Measurements from ENCODE around the gene SARNP. TPM values are rescaled to one million over a fixed set of nuclear protein-coding genes. Genes with fewer than 3 reads are reported as not detected.

SARNP gene
- total RNA-seq, 4 donors from 2014 or later: 46.5 to 66.2 (median 62.8) TPM

DNA sequence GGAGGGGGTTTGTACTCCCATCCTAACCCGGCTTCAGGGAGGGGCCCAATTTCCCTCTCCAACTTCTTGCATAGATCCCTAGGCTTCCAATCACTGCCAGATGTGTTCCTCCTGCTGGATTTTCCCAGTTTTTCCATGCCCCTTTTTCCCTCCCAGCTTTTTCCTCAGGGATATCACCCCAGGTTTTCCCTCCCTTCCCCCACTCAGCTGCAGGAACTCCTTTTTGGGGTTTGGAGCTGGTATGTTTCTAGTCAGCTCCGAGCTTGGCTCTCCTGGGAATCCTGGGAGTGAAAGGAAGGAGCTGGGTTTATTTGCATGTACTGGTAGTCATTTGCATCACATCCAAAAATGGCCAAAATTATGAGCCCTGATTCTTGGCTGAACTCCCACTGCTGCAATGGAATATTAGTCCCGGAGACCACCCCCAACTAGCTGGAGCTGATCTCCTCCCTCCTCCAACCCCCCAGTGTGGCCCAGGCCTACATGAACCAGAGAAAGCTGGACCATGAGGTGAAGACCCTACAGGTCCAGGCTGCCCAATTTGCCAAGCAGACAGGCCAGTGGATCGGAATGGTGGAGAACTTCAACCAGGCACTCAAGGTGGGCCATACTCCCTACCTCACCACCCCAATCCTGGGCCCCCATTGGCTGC, 98.8 kb downstream of the SARNP start:
- no peak for DNase-seq
- H3K4me1 ChIP-seq: peaks cover 65 to 75% of the 10 kb centered on the region in 2 donors
- intact Hi-C loops (cut with DNase I; ENCODE audit: low total_unique reads): loop anchor here (5.0 to 10.0 kb wide), 2 partner anchors 504 to 546 kb away; partner anchors contain the start of genes COQ10A, NABP2 and RNF41
- no peak for ATAC-seq
- H3K27me3 ChIP-seq: no peaks in the 10 kb centered on the region
- no peaks in the 10 kb centered on the region for H3K36me3 ChIP-seq
- TF ChIP-seq, protein P1, sequence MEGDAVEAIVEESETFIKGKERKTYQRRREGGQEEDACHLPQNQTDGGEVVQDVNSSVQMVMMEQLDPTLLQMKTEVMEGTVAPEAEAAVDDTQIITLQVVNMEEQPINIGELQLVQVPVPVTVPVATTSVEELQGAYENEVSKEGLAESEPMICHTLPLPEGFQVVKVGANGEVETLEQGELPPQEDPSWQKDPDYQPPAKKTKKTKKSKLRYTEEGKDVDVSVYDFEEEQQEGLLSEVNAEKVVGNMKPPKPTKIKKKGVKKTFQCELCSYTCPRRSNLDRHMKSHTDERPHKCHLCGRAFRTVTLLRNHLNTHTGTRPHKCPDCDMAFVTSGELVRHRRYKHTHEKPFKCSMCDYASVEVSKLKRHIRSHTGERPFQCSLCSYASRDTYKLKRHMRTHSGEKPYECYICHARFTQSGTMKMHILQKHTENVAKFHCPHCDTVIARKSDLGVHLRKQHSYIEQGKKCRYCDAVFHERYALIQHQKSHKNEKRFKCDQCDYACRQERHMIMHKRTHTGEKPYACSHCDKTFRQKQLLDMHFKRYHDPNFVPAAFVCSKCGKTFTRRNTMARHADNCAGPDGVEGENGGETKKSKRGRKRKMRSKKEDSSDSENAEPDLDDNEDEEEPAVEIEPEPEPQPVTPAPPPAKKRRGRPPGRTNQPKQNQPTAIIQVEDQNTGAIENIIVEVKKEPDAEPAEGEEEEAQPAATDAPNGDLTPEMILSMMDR (IDR thresholded peaks at IDR 0.05 in 4 of 5, conservative IDR thresholded peaks at IDR 0.05 in 1 of 5): no peak
- no peak for TF ChIP-seq POLR2A (IDR thresholded peaks at IDR 0.05)
- no peaks in the 10 kb centered on the region for H3K9me3 ChIP-seq
- no peak overlapping the region for H3K4me3 ChIP-seq
- in situ Hi-C loops (cut with MboI; ENCODE audit: low sequenced_read_pairs in 4 of 4): loop anchor here in 2 of 4 donors (5.0 to 25.0 kb wide), 2 partner anchors 41 to 1731 kb away; partner anchors contain the start of gene HOXC10 (in 1 of the 2)
- H3K27ac ChIP-seq: peak overlapping the region; percentile 95 to 100 (median 99)

DNA sequence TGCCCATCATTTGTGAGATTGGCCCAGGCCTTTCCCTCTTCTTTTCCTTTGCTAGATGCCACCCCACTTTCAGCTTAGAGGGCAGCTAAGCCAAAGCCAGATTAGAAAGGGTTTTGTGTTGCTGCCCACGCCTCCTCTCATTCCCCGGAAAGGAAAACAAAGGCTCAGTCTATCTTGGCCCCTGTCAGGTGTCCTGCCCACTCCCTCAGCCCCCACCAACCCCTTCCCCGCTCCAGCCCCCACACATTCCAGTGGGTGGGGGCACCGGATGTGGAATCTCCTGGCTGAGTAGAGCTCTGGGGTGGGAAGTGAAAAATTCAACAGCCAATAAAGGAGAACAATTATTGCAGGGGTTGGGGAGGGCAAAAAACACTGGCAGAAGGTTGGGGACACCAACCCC, 99.5 kb downstream of the SARNP start:
- in situ Hi-C loops (cut with MboI; ENCODE audit: low sequenced_read_pairs in 4 of 4) (loop anchor here in 2 of 4 donors (5.0 to 25.0 kb wide), 2 partner anchors 41 to 1731 kb away; partner anchors contain the start of gene HOXC10 (in 1 of the 2)), intact Hi-C loops (cut with DNase I; ENCODE audit: low total_unique reads) (loop anchor here (5.0 to 10.0 kb wide), 2 partner anchors 504 to 547 kb away; partner anchors contain the start of genes COQ10A, NABP2 and RNF41)
- H3K4me1 ChIP-seq: peaks cover 67 to 75% of the 10 kb centered on the region in 2 donors
- TF ChIP-seq POLR2A (IDR thresholded peaks at IDR 0.05): no peak
- TF ChIP-seq, protein P1 (IDR thresholded peaks at IDR 0.05 in 4 of 5, conservative IDR thresholded peaks at IDR 0.05 in 1 of 5): no peak
- H3K4me3 ChIP-seq: peak overlapping the region in 1 of 4 donors; percentile 8
- no peaks in the 10 kb centered on the region for H3K36me3 ChIP-seq
- DNase-seq (no peak), ATAC-seq (no peak)
- H3K9me3 ChIP-seq: no peaks in the 10 kb centered on the region
- H3K27ac ChIP-seq: peak overlapping the region; percentile 95 to 100 (median 99)
- no peaks in the 10 kb centered on the region for H3K27me3 ChIP-seq

DNA sequence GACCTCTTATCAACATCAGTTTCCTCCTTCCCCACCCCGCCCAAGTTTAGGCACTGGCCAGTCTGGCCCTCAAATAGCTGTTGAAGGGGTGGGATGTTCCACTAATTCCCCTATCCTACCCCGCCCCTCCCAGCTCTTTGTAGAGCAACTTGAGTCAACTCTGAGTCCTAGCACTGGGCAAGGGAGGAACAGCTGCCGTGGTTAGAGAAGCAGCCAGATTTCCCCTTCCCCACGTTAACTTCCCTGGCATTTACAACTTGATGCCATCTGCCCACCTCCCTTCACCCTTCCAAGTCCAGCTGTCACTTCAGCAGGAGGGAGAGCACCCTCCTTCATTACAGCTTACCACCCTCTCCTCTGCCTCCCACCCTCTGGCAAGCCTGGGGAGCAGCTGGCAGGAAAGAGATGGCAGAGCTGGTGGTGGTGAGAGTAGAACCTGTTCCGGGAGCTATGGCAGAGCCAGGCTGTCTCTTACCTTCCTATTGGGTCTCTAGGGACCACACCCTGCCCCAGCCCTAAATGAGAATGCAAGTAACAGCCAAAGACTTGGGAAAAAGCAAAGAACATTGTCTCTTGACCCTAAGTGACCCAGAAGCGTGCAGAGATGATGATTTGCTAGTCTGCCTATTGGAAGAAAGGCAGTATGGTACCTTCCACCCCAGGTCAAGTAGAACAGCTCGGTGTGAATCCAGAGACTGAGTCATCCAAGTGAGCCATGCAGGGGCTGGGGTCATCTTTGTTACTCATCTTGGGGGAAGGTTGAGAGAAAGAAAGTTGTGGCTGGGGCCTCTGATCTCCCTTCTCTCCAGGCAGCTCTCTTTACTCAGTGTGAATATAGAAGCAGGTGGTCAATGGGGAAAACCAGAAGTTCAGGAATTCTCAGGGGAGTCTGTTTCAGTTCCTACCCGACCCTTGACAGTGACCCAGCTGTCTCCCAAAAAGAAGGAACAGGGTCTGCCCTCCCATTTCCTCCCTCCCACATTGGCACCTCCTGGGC, 100.2 kb downstream of the SARNP start:
- H3K9me3 ChIP-seq: no peaks in the 10 kb centered on the region
- ATAC-seq (no peak), DNase-seq (peak in 1 of 2 donors; percentile 49)
- H3K27me3 ChIP-seq: no peaks in the 10 kb centered on the region
- in situ Hi-C loops (cut with MboI; ENCODE audit: low sequenced_read_pairs in 4 of 4): loop anchor here in 2 of 4 donors (5.0 to 25.0 kb wide), 2 partner anchors 40 to 1730 kb away; partner anchors contain the start of gene HOXC10 (in 1 of the 2)
- intact Hi-C loops (cut with DNase I; ENCODE audit: low total_unique reads): loop anchor here (5.0 to 10.0 kb wide), 2 partner anchors 505 to 547 kb away; partner anchors contain the start of genes COQ10A, NABP2 and RNF41
- peaks cover 74 to 83% of the 10 kb centered on the region in 2 donors for H3K4me1 ChIP-seq
- peak overlapping the region; percentile 69 to 95 (median 81) for H3K4me3 ChIP-seq
- H3K27ac ChIP-seq: peak overlapping the region; percentile 95 to 100 (median 99)
- TF ChIP-seq, protein P1 (IDR thresholded peaks at IDR 0.05 in 4 of 5, conservative IDR thresholded peaks at IDR 0.05 in 1 of 5): no peak
- TF ChIP-seq POLR2A (IDR thresholded peaks at IDR 0.05): no peak
- no peaks in the 10 kb centered on the region for H3K36me3 ChIP-seq

DNA sequence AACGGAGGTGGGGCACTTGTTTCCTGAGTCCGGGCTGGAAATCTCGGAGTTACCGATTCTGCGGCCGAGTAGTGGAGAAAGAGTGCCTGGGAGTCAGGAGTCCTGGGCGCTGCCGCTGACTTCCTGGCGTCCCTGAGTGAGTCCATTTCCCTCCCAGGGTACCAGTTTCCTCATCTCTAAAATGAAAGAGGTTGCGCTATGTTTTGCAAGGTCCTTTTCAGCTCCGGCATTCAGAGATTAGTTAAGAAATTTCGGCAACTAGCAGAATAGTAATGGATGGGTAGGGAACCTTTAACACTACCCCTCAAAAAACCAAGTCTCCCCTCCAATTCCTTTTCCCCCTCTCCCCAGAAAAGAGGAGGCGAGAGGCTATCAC, 101.0 kb downstream of the SARNP start:
- peak overlapping the region; percentile 69 to 95 (median 81) for H3K4me3 ChIP-seq

More for the DNA sequence above, 101.0 kb downstream of the SARNP start:
- intact Hi-C loops (cut with DNase I; ENCODE audit: low total_unique reads) (loop anchor here (5.0 to 10.0 kb wide), 2 partner anchors 506 to 548 kb away; partner anchors contain the start of genes COQ10A, NABP2 and RNF41), in situ Hi-C loops (cut with MboI; ENCODE audit: low sequenced_read_pairs in 4 of 4) (loop anchor here in 2 of 4 donors (5.0 to 25.0 kb wide), 2 partner anchors 39 to 1729 kb away; partner anchors contain the start of gene HOXC10 (in 1 of the 2))
- no peaks in the 10 kb centered on the region for H3K27me3 ChIP-seq
- peak in 1 of 2 donors; percentile 4 for TF ChIP-seq POLR2A (IDR thresholded peaks at IDR 0.05)
- TF ChIP-seq, protein P1 (IDR thresholded peaks at IDR 0.05 in 4 of 5, conservative IDR thresholded peaks at IDR 0.05 in 1 of 5): no peak
- no peaks in the 10 kb centered on the region for H3K36me3 ChIP-seq
- H3K9me3 ChIP-seq: no peaks in the 10 kb centered on the region
- peak in 1 of 2 donors; percentile 4 for ATAC-seq
- no peak for DNase-seq
- peaks cover 78 to 86% of the 10 kb centered on the region in 2 donors for H3K4me1 ChIP-seq
- H3K27ac ChIP-seq: peak overlapping the region; percentile 95 to 100 (median 99)

All from gastrocnemius medialis (tissue), 4 donors.